ENCODE measurements around the gene ZNF444. TPM values are rescaled to one million over a fixed set of nuclear protein-coding genes. Genes with fewer than 3 reads are reported as not detected.

Gene ZNF444
- total RNA-seq, 4 donors from 2014 or later: 22.3 to 48.6 (median 41.2) TPM

DNA sequence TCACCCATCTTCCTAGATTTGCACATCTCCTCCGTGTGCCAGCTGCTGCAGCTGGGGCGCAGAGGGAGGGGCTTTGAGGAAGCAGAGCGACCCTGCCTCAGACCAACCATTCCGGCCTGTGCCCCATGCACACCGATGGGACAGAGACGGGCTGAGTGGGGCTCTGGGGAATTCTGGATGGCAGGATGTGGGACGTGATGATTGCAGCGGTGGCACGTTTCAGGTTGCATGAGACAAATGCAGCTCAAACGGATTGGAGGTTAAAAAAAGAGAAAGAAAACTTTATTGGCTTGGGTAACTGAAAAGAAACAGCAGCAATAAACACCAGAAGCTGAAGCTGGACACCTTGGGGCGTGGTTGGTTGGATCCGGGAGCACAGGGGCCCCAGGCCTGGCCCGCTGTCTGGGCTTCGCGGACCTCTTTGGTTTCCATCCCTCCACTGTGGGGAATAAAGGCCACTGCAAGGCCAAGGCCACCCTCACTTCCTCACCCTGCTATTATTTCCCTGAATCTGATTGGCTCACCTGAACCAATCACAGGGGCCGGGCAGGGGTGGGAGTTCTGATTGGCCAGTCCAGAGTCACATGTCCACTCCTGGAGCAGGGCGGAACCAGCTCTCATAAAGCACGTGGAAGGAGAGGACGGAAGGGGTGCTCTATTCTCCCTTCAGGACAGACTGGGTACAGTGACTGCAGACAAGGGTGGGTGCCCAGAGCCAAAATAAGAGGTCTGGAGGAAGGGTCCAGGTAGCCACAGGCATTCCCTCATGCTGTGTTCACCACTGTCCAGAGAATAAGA lies 13.9 kb upstream of the ZNF444 start:
- DNase-seq (ENCODE audit: low spot score in 2 of 2): no peak
- peaks cover 0 to 9% (median 0%) of the 10 kb centered on the region in 4 donors for H3K4me1 ChIP-seq
- H3K27ac ChIP-seq: no peak overlapping the region
- 79 to 82% methylated on average over 19 of the region's 19 CpGs for WGBS, 2 donors
- TF ChIP-seq POLR2A (IDR thresholded peaks at IDR 0.05) (no peak), EP300 (IDR thresholded peaks at IDR 0.05) (no peak)
- TF ChIP-seq, protein P1, sequence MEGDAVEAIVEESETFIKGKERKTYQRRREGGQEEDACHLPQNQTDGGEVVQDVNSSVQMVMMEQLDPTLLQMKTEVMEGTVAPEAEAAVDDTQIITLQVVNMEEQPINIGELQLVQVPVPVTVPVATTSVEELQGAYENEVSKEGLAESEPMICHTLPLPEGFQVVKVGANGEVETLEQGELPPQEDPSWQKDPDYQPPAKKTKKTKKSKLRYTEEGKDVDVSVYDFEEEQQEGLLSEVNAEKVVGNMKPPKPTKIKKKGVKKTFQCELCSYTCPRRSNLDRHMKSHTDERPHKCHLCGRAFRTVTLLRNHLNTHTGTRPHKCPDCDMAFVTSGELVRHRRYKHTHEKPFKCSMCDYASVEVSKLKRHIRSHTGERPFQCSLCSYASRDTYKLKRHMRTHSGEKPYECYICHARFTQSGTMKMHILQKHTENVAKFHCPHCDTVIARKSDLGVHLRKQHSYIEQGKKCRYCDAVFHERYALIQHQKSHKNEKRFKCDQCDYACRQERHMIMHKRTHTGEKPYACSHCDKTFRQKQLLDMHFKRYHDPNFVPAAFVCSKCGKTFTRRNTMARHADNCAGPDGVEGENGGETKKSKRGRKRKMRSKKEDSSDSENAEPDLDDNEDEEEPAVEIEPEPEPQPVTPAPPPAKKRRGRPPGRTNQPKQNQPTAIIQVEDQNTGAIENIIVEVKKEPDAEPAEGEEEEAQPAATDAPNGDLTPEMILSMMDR (IDR thresholded peaks at IDR 0.05): no peak
- no peak overlapping the region for H3K4me3 ChIP-seq
- H3K27me3 ChIP-seq: no peaks in the 10 kb centered on the region
- H3K36me3 ChIP-seq: no peaks in the 10 kb centered on the region
- H3K9me3 ChIP-seq: no peaks in the 10 kb centered on the region

DNA sequence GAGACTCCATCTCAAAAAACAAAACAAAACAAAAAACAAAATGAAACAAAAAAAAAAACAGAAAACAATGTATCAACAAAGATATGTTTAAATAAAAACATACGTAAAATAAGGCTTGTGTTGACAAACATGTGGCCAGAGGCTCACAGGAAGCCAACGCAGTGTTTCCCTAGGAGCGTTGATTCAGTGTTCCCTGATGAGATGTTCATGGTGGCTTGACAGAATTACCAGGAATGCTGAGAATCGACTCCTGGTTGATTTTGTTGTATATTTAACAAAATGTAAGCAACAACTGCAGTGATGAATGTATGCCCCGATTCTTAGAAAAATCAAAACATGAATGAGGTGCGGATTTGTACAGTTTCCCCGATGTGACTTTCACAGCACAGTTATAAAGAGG lies 11.1 kb upstream of the ZNF444 start:
- Histone ChIP-seq H3K4me1 (peaks cover 0 to 19% (median 4%) of the 10 kb centered on the region in 4 donors), H3K27me3 (no peaks in the 10 kb centered on the region), H3K27ac (no peak overlapping the region), H3K9me3 (no peaks in the 10 kb centered on the region), H3K4me3 (no peak overlapping the region), H3K36me3 (no peaks in the 10 kb centered on the region)
- no peak for DNase-seq (ENCODE audit: low spot score in 2 of 2)
- 83 to 86% methylated on average over 7 of the region's 7 CpGs for WGBS, 2 donors
- TF ChIP-seq, protein P1 (IDR thresholded peaks at IDR 0.05): no peak
- TF ChIP-seq EP300 (IDR thresholded peaks at IDR 0.05) (no peak), POLR2A (IDR thresholded peaks at IDR 0.05) (no peak)

DNA sequence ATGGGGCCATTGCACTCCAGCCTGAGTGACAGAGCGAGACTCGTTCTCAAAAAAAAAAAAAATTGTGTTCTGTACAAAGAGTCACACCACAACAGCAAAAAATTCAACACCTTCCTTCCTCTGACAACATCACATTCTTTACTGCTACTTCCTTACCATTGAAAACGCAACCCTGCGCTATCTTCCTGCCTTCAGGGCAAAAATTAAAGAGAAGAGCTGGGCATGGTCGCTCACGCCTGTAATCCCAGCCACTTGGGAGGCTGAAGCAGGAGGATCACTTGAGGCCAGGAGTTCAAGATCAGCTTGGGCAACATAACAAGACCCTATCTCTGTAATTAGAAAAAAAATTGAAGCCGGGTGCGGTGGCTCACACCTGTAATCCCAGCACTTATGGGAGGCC lies 9.4 kb upstream of the ZNF444 start:
- Histone ChIP-seq H3K36me3 (no peaks in the 10 kb centered on the region), H3K27me3 (no peaks in the 10 kb centered on the region), H3K9me3 (no peaks in the 10 kb centered on the region), H3K27ac (peak overlapping the region in 2 of 4 donors; percentile 35 to 76), H3K4me3 (no peak overlapping the region), H3K4me1 (peaks cover 0 to 19% (median 4%) of the 10 kb centered on the region in 4 donors)
- DNase-seq (ENCODE audit: low spot score in 2 of 2): no peak
- TF ChIP-seq EP300 (IDR thresholded peaks at IDR 0.05) (no peak), POLR2A (IDR thresholded peaks at IDR 0.05) (no peak)
- TF ChIP-seq, protein P1 (IDR thresholded peaks at IDR 0.05): no peak
- 88 to 91% methylated on average over 8 of the region's 8 CpGs for WGBS, 2 donors

DNA sequence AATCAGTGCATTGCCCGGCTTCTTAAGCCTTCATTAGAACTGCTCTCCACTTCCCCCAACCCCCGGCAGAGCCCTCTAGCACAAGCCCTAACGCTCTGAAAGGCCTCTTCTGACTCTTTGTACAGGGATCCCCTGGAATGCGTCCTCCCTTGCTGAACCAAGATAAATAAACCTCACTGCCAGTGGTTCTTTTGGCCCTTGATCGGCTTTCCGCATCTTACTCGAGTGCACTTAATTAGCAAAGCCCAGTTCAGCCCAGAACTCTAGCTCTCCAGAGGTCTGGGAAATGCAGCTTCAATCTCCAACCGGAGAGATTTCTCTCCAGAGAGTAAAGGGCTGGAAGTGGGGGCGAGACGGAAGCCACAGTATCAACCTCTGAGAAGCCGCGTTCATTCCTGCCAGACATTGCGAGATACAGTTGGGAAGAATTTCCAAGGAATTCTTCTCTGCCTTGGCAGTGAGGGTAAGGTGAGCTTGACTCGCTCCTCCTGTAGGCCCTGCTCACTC lies 8.7 kb upstream of the ZNF444 start:
- H3K27me3 ChIP-seq: no peaks in the 10 kb centered on the region

More for the DNA sequence above, 8.7 kb upstream of the ZNF444 start:
- no peak for DNase-seq (ENCODE audit: low spot score in 2 of 2)
- peak in 1 of 2 donors; percentile 21 for TF ChIP-seq EP300 (IDR thresholded peaks at IDR 0.05)
- TF ChIP-seq, protein P1 (IDR thresholded peaks at IDR 0.05): no peak
- H3K27ac ChIP-seq: peak overlapping the region in 3 of 4 donors; percentile 19 to 76 (median 35)
- 22 to 27% methylated on average over 14 of the region's 14 CpGs for WGBS, 2 donors
- H3K36me3 ChIP-seq: no peaks in the 10 kb centered on the region
- no peak overlapping the region for H3K4me3 ChIP-seq
- no peaks in the 10 kb centered on the region for H3K9me3 ChIP-seq
- peaks cover 0 to 19% (median 4%) of the 10 kb centered on the region in 4 donors for H3K4me1 ChIP-seq

Measured in tibial nerve (tissue), 4 donors.